Right forelimb (tissue), 1 donor: ENCODE measurements around the gene EIF3A.
A peak's percentile ranks its signal among the peaks of the same experiment; 100 is the strongest.
"Not testable (repeated sequence)": the region's sequence is repeated elsewhere in the genome, so short reads cannot be mapped to it uniquely, and the experiment has no call there.

Experiments
- DNase-seq: peaks from one replicate; pipeline ENCODE4 v3.0.0-alpha.2; 2018

Gene EIF3A

GRCh38 chr10:119042169-119042568, 38.4 kb downstream of the EIF3A start:
- no peak for DNase-seq

DNA sequence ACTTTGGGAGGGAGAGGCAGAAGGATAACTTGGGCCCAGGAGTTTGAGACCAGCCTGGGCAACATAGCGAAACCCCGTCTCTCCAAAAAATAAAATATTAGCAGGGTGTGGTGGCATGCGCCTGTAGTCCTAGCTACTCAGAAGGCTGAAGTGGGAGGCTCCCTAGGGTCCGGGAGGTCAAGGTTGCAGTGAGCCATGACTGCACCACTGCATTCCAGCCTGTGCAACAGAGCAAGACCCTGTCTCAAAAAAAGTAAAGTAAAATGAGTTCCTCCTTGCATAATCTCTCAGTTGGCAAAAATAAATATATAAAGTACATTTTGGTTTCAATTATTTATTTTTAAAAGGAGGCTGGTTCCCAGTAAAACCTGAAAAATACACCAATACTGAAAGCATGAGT, 39.3 kb downstream of the EIF3A start:
- DNase-seq = no peak

DNA sequence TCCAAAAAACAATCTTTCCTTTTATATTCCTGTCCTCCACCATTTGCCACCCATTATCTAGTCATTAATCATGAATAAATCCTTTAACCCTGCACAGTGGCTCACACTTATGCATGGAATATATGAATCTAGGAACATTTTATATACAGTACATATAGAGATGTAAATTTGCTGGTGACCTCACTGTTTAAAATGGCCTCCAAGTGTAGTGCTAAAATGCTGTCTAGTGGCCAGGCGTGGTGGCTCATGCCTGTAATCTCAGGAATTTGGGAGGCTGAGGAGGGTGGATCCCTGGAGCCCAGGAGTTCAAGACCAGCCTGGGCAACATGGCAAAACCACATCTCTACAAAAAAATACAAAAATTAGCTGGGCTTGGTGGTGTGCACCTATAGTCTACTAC, 41.5 kb downstream of the EIF3A start:
- DNase-seq = no peak

GRCh38 chr10:119031496-119032059, 49.0 kb downstream of the EIF3A start:
- no peak for DNase-seq

DNA sequence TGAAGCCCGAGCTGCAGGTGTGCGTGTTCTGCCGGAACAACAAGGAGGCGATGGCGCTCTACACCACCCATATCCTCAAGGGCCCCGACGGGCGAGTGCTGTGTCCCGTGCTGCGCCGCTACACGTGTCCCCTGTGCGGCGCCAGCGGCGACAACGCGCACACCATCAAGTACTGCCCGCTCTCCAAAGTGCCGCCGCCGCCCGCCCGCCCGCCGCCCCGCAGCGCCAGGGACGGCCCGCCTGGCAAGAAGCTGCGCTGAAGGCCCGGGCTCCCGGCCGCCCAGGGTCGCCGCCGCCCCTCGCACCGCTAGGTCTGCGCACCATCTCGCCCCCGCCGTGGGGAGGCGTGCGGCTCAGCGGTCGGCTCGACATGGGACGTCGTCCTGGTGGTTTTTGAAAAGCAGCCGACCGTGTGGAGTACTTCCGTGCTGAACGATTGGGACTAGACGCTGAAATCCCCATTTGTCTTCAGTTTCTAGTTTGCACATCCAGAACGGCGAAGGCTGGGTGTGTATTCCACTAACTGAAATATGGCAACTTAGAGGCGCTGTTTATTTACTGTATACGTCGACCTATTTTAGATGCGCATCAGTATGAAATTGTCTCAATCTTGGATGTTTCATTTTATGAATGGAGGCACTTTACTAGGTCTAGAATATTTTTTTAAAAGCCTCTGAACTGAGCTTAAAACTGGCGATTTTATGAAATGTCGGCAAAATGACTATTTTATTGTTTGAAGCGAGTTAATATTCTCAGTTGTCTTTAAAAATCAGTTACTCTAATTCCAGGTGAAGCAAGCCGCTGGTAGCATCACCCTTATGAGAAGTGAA, 50.0 kb downstream of the EIF3A start:
- DNase-seq = peak; percentile 68

DNA sequence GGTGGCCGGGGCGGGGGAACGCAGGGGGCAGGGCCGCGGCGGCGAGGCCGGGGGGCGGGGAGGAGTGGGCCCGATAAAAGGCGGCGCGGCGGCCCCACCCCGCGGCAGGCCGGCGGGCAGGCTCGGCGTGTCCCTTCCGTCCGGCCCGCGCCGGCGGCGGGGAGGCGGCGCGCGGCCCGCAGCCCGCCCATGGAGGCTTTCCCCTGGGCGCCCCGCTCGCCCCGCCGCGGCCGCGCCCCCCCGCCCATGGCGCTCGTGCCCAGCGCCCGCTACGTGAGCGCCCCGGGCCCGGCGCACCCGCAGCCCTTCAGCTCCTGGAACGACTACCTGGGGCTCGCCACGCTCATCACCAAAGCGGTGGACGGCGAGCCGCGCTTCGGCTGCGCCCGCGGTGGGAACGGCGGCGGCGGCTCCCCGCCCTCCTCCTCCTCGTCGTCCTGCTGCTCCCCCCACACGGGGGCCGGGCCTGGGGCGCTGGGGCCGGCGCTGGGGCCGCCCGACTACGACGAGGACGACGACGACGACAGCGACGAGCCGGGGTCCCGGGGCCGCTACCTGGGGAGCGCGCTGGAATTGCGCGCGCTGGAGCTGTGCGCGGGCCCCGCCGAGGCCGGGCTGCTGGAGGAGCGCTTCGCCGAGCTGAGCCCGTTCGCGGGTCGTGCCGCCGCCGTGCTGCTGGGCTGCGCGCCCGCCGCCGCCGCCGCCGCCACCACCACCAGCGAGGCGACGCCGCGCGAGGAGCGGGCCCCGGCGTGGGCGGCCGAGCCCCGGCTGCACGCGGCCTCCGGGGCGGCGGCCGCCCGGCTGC, 50.8 kb downstream of the EIF3A start, which contains the start of gene NANOS1:
Gene NANOS1 (plus strand): TSS at position 102 of the 808 bp plus-strand sequence. CDS start 88 bp downstream, at position 190.
- peak; percentile 74 for DNase-seq

- DNase-seq = peak; percentile 94
Observed at GRCh38 chr10:119028900-119029612, 51.6 kb downstream of the EIF3A start.

DNA sequence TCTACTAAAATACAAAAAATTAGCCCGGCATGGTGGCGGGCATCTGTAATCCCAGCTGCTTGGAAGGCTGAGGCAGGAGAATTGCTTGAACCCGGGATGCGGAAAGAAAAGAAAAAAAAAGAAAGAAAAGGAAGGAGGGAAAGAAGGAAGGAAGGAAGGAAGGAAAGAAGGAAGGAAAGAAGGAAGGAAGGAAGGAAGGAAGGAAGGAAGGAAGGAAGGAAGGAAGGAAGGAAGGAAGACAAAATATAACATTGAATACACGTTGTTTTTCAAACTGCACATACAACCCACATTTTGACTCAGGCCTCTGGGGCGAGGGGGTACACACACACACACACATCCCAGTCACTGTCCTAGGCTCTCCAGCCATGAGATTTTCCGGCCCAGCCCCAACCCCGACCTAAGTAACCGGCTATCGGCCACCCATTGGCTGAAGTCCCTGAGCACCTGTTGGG, 52.1 kb downstream of the EIF3A start:
- not testable (repeated sequence) for DNase-seq

GRCh38 chr10:119026301-119027110, 54.1 kb downstream of the EIF3A start:
- no peak for DNase-seq

GRCh38 chr10:119025776-119026175, 54.8 kb downstream of the EIF3A start:
- no peak for DNase-seq

- DNase-seq = no peak
Observed at GRCh38 chr10:119025336-119025735, 55.3 kb downstream of the EIF3A start.

DNA sequence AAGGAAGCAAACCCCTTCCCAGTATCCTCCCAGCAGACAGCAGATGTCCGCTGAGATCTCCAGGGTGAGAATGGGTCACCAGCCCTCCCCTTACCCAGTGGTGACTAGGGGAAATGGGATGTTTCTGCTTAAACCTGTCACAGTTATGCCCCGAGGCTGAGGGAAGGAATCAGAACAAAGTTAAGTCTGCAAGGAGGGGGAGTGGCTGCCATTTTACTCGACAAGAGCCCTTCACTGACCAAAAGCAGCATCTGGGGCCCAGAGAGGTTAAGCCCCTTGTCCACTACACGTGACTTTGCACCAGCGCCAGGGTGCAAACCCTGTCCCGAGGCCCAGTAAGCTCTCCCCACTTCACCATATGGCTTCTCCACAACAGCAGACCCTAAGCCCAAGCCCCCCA, 55.7 kb downstream of the EIF3A start:
- DNase-seq = no peak

- no peak for DNase-seq
Observed at GRCh38 chr10:119023553-119023868, 57.1 kb downstream of the EIF3A start.

DNA sequence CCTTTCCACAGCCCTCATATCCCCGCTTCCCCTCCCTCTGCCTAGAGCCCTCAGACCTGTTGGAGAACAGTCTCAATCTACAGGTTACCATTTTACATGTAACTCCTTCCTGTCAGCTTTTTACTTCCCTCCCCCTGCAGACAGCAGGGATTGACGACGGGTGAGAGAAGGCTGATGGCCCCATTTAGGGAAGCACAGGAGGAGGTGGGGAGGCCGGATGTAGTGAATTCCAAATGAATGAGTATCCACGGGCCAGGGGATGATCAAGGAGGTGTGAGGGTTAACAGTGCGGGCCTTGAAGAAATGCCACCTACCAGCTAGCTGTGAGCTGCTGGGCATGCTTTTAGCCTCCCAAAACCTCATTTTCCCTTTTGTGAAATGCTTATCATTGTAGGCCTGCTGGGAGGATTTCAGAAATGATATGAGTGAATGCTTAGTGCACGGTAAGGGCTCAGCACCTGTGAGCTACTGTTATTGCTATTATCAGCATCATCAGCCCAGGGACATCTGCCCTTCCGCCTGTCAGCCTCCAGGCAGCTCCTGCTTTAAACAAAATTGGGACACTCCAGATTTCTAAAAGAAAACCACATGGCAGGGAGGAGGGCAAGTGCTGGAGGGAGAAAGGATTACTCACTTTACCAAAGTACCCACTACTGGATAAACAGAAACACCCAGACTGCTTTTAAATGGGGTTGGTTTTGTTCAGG, 57.6 kb downstream of the EIF3A start:
- DNase-seq = no peak

DNA sequence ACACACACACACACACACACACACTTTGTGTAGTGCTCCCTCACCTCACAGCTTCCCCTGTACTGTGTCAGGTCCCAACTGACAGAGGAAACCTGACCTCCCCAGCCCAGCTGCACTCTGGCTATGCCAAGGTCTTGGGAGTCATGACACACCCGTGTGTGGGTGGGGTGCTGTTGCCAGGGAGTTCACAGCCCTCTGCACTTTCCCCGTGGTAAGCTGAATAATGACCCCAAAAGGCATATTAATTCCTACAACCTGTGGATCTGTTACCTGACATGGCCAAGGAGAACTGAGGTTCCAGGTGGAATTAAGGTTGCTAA, 60.0 kb downstream of the EIF3A start:
- DNase-seq = no peak

GRCh38 chr10:119007211-119007574, 73.4 kb downstream of the EIF3A start:
- DNase-seq = no peak

DNA sequence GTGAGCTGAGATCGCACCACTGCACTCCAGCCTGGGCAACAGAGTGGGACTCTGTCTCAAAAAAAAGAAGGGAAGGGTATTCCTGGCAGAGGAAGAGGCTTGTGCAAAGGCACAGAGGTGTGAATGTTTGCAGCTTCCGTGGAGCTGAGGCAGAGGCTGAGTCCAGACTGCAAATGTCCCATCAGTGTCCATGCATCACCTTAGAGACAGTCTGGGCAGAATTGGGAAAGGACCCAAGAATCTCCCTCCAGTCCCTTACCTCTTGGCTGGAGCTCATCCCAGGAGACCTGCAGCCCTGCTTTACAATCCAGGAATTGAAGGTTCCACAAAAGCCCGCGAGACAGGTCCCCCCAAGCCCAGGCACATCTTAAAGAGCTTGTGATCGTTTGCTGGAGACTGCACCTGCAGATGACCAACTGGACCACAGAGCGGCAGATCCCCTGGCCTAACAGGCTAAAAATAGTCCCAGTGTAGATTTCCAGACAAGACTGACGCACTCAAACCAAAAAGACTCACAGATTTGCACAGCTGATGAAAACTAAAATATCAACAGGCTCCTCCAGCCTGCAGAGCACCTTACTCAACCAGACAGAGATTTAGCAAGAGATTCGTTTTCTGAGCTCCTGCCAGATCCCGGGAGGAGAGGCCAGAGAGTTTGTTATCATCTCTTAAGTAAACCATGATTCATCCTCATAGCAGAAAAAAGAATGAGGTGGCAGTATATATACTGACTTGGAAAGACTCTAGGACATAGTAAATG, 74.0 kb downstream of the EIF3A start:
- DNase-seq = no peak

GRCh38 chr10:119005362-119006043, 75.1 kb downstream of the EIF3A start:
- DNase-seq = no peak

DNA sequence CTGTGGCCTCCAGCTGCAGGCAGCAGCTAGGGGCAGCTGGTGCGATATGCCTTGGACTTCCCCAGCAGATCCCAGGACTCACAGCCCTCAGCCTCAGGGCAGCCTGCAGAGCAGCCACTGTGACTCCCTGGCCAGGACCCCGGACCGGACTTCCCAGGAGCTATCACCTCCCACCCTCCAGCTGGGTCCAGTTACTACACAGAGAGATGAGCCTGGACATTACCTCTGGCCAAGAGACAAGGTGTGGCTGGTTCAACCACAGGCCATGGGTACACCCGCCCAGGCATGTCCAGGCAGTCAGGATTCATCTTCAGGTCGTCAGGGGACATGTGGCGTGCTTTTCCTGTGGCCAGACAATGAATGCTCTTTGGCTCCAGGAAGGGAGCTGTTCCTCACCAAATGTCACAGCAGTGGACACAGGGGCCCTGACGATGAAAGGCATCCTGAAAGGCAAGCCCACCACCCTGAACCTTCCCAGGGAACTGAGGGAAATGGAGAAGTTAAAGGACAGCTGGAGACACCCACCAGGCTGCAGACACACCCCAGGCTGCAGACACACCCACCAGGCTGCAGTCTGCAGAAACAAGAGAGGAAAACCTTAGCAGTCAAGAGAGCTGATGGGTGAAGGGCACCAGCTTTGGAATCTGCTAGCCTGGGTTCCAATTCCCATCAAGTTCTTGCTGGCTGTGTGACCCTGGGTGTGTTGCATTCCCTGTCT, 76.9 kb downstream of the EIF3A start:
- DNase-seq = no peak
